Measurements from ENCODE around the gene TSTD2.
A peak's percentile ranks its signal among the peaks of the same experiment; 100 is the strongest.

The TSTD2 gene

GRCh38 chr9:97628668-97629067 lies 4.5 kb downstream of the TSTD2 start:
- no peak overlapping the region for H2BK120ac ChIP-seq (ENCODE audit: low read depth, low read length)
- H2AK5ac ChIP-seq (ENCODE audit: low read length, severe bottlenecking), result no peak overlapping the region
- no peak overlapping the region for H2AFZ ChIP-seq (ENCODE audit: low read depth, low read length)
- 96% methylated on average over 3 of the region's 3 CpGs for WGBS
- no peak overlapping the region for H3K14ac ChIP-seq (ENCODE audit: low read length in 2 of 2)
- no peak overlapping the region for H3K4me2 ChIP-seq (ENCODE audit: low read length, poor library complexity, severe bottlenecking)
- no peak overlapping the region for H3K9ac ChIP-seq (ENCODE audit: low read length)
- no peak for DNase-seq
- H2BK15ac ChIP-seq (ENCODE audit: low read depth, poor library complexity, severe bottlenecking), result no peak overlapping the region
- no peak overlapping the region for H3K4ac ChIP-seq (ENCODE audit: low read depth in 1 of 2, low read length in 2 of 2)
- H3K27me3 ChIP-seq (ENCODE audit: control insufficient read depth in 1 of 2, insufficient read depth in 1 of 2, low read length in 2 of 2), result no peaks in the 10 kb centered on the region
- peaks cover 8% of the 10 kb centered on the region for H3K4me1 ChIP-seq (ENCODE audit: control insufficient read depth, insufficient read depth, low read depth, low read length)
- peaks cover 2 to 23% of the 10 kb centered on the region in 2 experiments for H3K36me3 ChIP-seq (ENCODE audit: control insufficient read depth in 1 of 2, insufficient read depth in 2 of 2, low read depth in 1 of 2, low read length in 2 of 2)
- H2BK12ac ChIP-seq (ENCODE audit: low read length in 2 of 2), result peak overlapping the region in 1 of 2 experiments; percentile 31
- H3K79me1 ChIP-seq (replicated peaks; ENCODE audit: low read length, poor library complexity, severe bottlenecking), result peaks cover 30% of the 10 kb centered on the region
- no peak overlapping the region for H3K4me3 ChIP-seq (ENCODE audit: insufficient read depth in 1 of 2, low read depth in 1 of 2, low read length in 2 of 2)
- H3K23ac ChIP-seq (ENCODE audit: low read length in 2 of 2), result peak overlapping the region in 1 of 2 experiments; percentile 93
- H4K91ac ChIP-seq (ENCODE audit: low read length), result peak overlapping the region; percentile 72
- H2BK5ac ChIP-seq (ENCODE audit: low read depth, low read length, poor library complexity, severe bottlenecking), result no peak overlapping the region
- no peak overlapping the region for H3K27ac ChIP-seq (ENCODE audit: low read length, poor library complexity, severe bottlenecking)
- H3K9me3 ChIP-seq (ENCODE audit: control insufficient read depth, low read length), result no peaks in the 10 kb centered on the region
- H4K8ac ChIP-seq (ENCODE audit: low read length), result no peak overlapping the region
- H3K18ac ChIP-seq (ENCODE audit: low read depth in 1 of 2, low read length in 2 of 2), result no peak overlapping the region

- Histone ChIP-seq H3K4me3 (ENCODE audit: insufficient read depth in 1 of 2, low read depth in 1 of 2, low read length in 2 of 2) (peak overlapping the region in 1 of 2 experiments; percentile 46), H3K4me1 (ENCODE audit: control insufficient read depth, insufficient read depth, low read depth, low read length) (peaks cover 8% of the 10 kb centered on the region), H3K23ac (ENCODE audit: low read length in 2 of 2) (no peak overlapping the region), H3K79me1 (replicated peaks; ENCODE audit: low read length, poor library complexity, severe bottlenecking) (peaks cover 30% of the 10 kb centered on the region), H3K27me3 (ENCODE audit: control insufficient read depth in 1 of 2, insufficient read depth in 1 of 2, low read length in 2 of 2) (no peaks in the 10 kb centered on the region), H2BK15ac (ENCODE audit: low read depth, poor library complexity, severe bottlenecking) (no peak overlapping the region), H4K8ac (ENCODE audit: low read length) (no peak overlapping the region), H3K18ac (ENCODE audit: low read depth in 1 of 2, low read length in 2 of 2) (no peak overlapping the region), H3K4ac (ENCODE audit: low read depth in 1 of 2, low read length in 2 of 2) (no peak overlapping the region), H2BK5ac (ENCODE audit: low read depth, low read length, poor library complexity, severe bottlenecking) (no peak overlapping the region), H2BK120ac (ENCODE audit: low read depth, low read length) (no peak overlapping the region), H3K9me3 (ENCODE audit: control insufficient read depth, low read length) (no peaks in the 10 kb centered on the region), H2AFZ (ENCODE audit: low read depth, low read length) (no peak overlapping the region), H3K14ac (ENCODE audit: low read length in 2 of 2) (no peak overlapping the region), H2AK5ac (ENCODE audit: low read length, severe bottlenecking) (no peak overlapping the region), H4K91ac (ENCODE audit: low read length) (no peak overlapping the region), H3K4me2 (ENCODE audit: low read length, poor library complexity, severe bottlenecking) (no peak overlapping the region), H3K9ac (ENCODE audit: low read length) (peak overlapping the region; percentile 68), H3K27ac (ENCODE audit: low read length, poor library complexity, severe bottlenecking) (no peak overlapping the region), H3K36me3 (ENCODE audit: control insufficient read depth in 1 of 2, insufficient read depth in 2 of 2, low read depth in 1 of 2, low read length in 2 of 2) (peaks cover 2 to 26% of the 10 kb centered on the region in 2 experiments), H2BK12ac (ENCODE audit: low read length in 2 of 2) (no peak overlapping the region)
- 70% methylated on average over 5 of the region's 5 CpGs for WGBS
- DNase-seq, result peak; percentile 64
Measured at GRCh38 chr9:97627624-97628023, 5.5 kb downstream of the TSTD2 start.

GRCh38 chr9:97625620-97626019 lies 7.5 kb downstream of the TSTD2 start:
- H4K91ac ChIP-seq (ENCODE audit: low read length), result no peak overlapping the region
- no peak overlapping the region for H4K8ac ChIP-seq (ENCODE audit: low read length)
- H3K4me3 ChIP-seq (ENCODE audit: insufficient read depth in 1 of 2, low read depth in 1 of 2, low read length in 2 of 2), result no peak overlapping the region
- no peaks in the 10 kb centered on the region for H3K27me3 ChIP-seq (ENCODE audit: control insufficient read depth in 1 of 2, insufficient read depth in 1 of 2, low read length in 2 of 2)
- H3K27ac ChIP-seq (ENCODE audit: low read length, poor library complexity, severe bottlenecking), result no peak overlapping the region
- peaks cover 15 to 34% of the 10 kb centered on the region in 2 experiments for H3K36me3 ChIP-seq (ENCODE audit: control insufficient read depth in 1 of 2, insufficient read depth in 2 of 2, low read depth in 1 of 2, low read length in 2 of 2)
- H2BK5ac ChIP-seq (ENCODE audit: low read depth, low read length, poor library complexity, severe bottlenecking), result no peak overlapping the region
- H3K4me1 ChIP-seq (ENCODE audit: control insufficient read depth, insufficient read depth, low read depth, low read length), result peaks cover 3% of the 10 kb centered on the region
- no peak overlapping the region for H3K4me2 ChIP-seq (ENCODE audit: low read length, poor library complexity, severe bottlenecking)
- no peak overlapping the region for H2AK5ac ChIP-seq (ENCODE audit: low read length, severe bottlenecking)
- no peak overlapping the region for H3K23ac ChIP-seq (ENCODE audit: low read length in 2 of 2)
- H3K4ac ChIP-seq (ENCODE audit: low read depth in 1 of 2, low read length in 2 of 2), result no peak overlapping the region
- 97% methylated on average over 2 of the region's 3 CpGs for WGBS
- no peak overlapping the region for H2BK15ac ChIP-seq (ENCODE audit: low read depth, poor library complexity, severe bottlenecking)
- no peak overlapping the region for H3K14ac ChIP-seq (ENCODE audit: low read length in 2 of 2)
- no peak overlapping the region for H3K18ac ChIP-seq (ENCODE audit: low read depth in 1 of 2, low read length in 2 of 2)
- no peak overlapping the region for H3K9ac ChIP-seq (ENCODE audit: low read length)
- H2BK12ac ChIP-seq (ENCODE audit: low read length in 2 of 2), result no peak overlapping the region
- H2AFZ ChIP-seq (ENCODE audit: low read depth, low read length), result no peak overlapping the region
- H2BK120ac ChIP-seq (ENCODE audit: low read depth, low read length), result no peak overlapping the region
- DNase-seq, result no peak
- no peaks in the 10 kb centered on the region for H3K9me3 ChIP-seq (ENCODE audit: control insufficient read depth, low read length)
- peaks cover 36% of the 10 kb centered on the region for H3K79me1 ChIP-seq (replicated peaks; ENCODE audit: low read length, poor library complexity, severe bottlenecking)

- no peak overlapping the region for H2BK5ac ChIP-seq (ENCODE audit: low read depth, low read length, poor library complexity, severe bottlenecking)
Measured at GRCh38 chr9:97623946-97624345, 9.2 kb downstream of the TSTD2 start.

More at GRCh38 chr9:97623946-97624345, 9.2 kb downstream of the TSTD2 start:
- H2AFZ ChIP-seq (ENCODE audit: low read depth, low read length), result no peak overlapping the region
- no peaks in the 10 kb centered on the region for H3K27me3 ChIP-seq (ENCODE audit: control insufficient read depth in 1 of 2, insufficient read depth in 1 of 2, low read length in 2 of 2)
- peaks cover 29% of the 10 kb centered on the region for H3K79me1 ChIP-seq (replicated peaks; ENCODE audit: low read length, poor library complexity, severe bottlenecking)
- H3K4me3 ChIP-seq (ENCODE audit: insufficient read depth in 1 of 2, low read depth in 1 of 2, low read length in 2 of 2), result no peak overlapping the region
- H2AK5ac ChIP-seq (ENCODE audit: low read length, severe bottlenecking), result no peak overlapping the region
- no peak overlapping the region for H2BK120ac ChIP-seq (ENCODE audit: low read depth, low read length)
- H3K4ac ChIP-seq (ENCODE audit: low read depth in 1 of 2, low read length in 2 of 2), result peak overlapping the region in 1 of 2 experiments; percentile 37
- H3K9ac ChIP-seq (ENCODE audit: low read length), result no peak overlapping the region
- H3K14ac ChIP-seq (ENCODE audit: low read length in 2 of 2), result no peak overlapping the region
- no peak for DNase-seq
- no peak overlapping the region for H3K23ac ChIP-seq (ENCODE audit: low read length in 2 of 2)
- no peak overlapping the region for H2BK12ac ChIP-seq (ENCODE audit: low read length in 2 of 2)
- H3K4me1 ChIP-seq (ENCODE audit: control insufficient read depth, insufficient read depth, low read depth, low read length), result peaks cover 3% of the 10 kb centered on the region
- H4K8ac ChIP-seq (ENCODE audit: low read length), result no peak overlapping the region
- no peak overlapping the region for H3K27ac ChIP-seq (ENCODE audit: low read length, poor library complexity, severe bottlenecking)
- H4K91ac ChIP-seq (ENCODE audit: low read length), result no peak overlapping the region
- no CpG with 5 or more reads among the region's 1 CpG for WGBS
- H3K36me3 ChIP-seq (ENCODE audit: control insufficient read depth in 1 of 2, insufficient read depth in 2 of 2, low read depth in 1 of 2, low read length in 2 of 2), result peaks cover 15 to 40% of the 10 kb centered on the region in 2 experiments
- no peak overlapping the region for H3K18ac ChIP-seq (ENCODE audit: low read depth in 1 of 2, low read length in 2 of 2)
- no peak overlapping the region for H2BK15ac ChIP-seq (ENCODE audit: low read depth, poor library complexity, severe bottlenecking)
- peak overlapping the region; percentile 9 for H3K4me2 ChIP-seq (ENCODE audit: low read length, poor library complexity, severe bottlenecking)
- no peaks in the 10 kb centered on the region for H3K9me3 ChIP-seq (ENCODE audit: control insufficient read depth, low read length)
